Esophagus muscularis mucosa (tissue), 4 donors: ENCODE measurements around the gene NRXN3.

Source experiments
- EP300 ChIP-seq: sonication (generic); formaldehyde crosslinking; IDR thresholded peaks from one replicate; pipeline ENCODE4 v1.6.1; 2017; ENCODE audit warnings: antibody characterized with exemption
- POLR2A ChIP-seq: fragments of 450-650 bp; IDR thresholded peaks from one replicate; pipeline ENCODE4 v1.6.1; 2017; ENCODE audit warnings: antibody characterized with exemption, moderate library complexity, mild to moderate bottlenecking, low read depth
- POLR2AphosphoS5 ChIP-seq, 2 donors: sonication (generic); formaldehyde crosslinking; IDR thresholded peaks; one replicate each; pipeline ENCODE4 v1.6.1; 2017; ENCODE audit warnings: antibody characterized with exemption in 2 of 2
- TF ChIP-seq, protein P1 (sequence below), 3 experiments: fragments of 200-600 bp in 2 of 3; fragments of 450-650 bp in 1 of 3; sonication (generic) in 2 of 3; IDR thresholded peaks; one replicate each; pipeline ENCODE4 v1.5.1; 2017 to 2019; ENCODE audit warnings: antibody characterized with exemption in 3 of 3, mild to moderate bottlenecking in 2 of 3, moderate library complexity in 1 of 3

DNA sequence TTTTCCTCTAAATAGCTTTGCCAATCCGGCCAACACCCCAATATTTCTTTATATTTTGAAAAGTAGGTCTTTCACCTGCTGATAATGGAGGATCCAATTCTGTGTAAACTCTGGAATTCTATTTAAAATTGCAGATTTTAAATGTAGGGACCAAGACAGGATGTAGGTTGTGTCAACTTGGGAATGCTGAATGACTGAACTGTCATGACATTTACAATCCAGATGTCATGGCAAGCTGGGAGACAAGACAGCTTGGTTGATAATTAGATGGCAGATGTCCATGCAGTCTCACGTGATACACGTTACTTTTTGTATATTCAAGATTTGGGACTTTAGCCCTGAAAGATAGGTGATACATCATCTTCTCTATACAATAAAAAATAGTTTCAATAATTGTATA lies 1564.0 kb downstream of the NRXN3 start:
- TF ChIP-seq POLR2A (no peak), POLR2AphosphoS5 (IDR thresholded peaks at IDR 0.05) (no peak), EP300 (no peak)
- TF ChIP-seq, protein P1, sequence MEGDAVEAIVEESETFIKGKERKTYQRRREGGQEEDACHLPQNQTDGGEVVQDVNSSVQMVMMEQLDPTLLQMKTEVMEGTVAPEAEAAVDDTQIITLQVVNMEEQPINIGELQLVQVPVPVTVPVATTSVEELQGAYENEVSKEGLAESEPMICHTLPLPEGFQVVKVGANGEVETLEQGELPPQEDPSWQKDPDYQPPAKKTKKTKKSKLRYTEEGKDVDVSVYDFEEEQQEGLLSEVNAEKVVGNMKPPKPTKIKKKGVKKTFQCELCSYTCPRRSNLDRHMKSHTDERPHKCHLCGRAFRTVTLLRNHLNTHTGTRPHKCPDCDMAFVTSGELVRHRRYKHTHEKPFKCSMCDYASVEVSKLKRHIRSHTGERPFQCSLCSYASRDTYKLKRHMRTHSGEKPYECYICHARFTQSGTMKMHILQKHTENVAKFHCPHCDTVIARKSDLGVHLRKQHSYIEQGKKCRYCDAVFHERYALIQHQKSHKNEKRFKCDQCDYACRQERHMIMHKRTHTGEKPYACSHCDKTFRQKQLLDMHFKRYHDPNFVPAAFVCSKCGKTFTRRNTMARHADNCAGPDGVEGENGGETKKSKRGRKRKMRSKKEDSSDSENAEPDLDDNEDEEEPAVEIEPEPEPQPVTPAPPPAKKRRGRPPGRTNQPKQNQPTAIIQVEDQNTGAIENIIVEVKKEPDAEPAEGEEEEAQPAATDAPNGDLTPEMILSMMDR (IDR thresholded peaks at IDR 0.05) = no peak
